Stimulated activated CD8-positive, alpha-beta memory T cell treated with anti-CD3 and anti-CD28 coated beads, Interleukin-12 subunit alpha, Interleukin-12 subunit beta, amount 100 ng/mL, for 24 hours (primary cell): Measurements from ENCODE around the gene TPX2.

Experiments used
- DNase-seq: peaks from one replicate; pipeline ENCODE4 v3.0.0-alpha.2; 2020; ENCODE audit errors: extremely low read depth

The TPX2 gene

DNA sequence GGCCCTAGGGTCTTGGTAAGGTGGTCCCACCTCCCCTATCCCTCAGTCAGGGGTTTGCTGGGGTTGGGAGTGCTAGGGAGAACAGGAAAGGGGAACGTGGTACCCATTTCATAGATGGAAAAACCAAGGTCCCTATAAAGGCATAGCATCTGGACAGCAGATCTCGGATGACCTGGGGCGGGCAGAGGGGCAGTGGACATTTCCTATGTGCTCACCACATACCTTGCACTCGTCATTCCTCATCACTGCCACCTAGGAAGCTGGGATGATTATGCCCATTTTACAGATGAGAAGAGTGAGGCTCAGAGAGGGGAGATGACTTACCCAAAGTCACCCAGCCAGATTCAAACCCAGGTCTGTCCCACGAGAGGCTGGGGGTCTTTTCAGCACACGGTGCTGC lies 92.1 kb downstream of the TPX2 start:
- DNase-seq: no peak

GRCh38 chr20:31831771-31832306 lies 92.7 kb downstream of the TPX2 start:
- no peak for DNase-seq

- DNase-seq: peak; percentile 24
These were observed 94.2 kb downstream of the TPX2 start for GRCh38 chr20:31833130-31833930.

- DNase-seq: no peak
These were observed 94.9 kb downstream of the TPX2 start for GRCh38 chr20:31833931-31834521.

GRCh38 chr20:31835554-31835953 lies 96.5 kb downstream of the TPX2 start:
- no peak for DNase-seq

- DNase-seq: no peak
These were observed 97.1 kb downstream of the TPX2 start for GRCh38 chr20:31835977-31836852.

DNA sequence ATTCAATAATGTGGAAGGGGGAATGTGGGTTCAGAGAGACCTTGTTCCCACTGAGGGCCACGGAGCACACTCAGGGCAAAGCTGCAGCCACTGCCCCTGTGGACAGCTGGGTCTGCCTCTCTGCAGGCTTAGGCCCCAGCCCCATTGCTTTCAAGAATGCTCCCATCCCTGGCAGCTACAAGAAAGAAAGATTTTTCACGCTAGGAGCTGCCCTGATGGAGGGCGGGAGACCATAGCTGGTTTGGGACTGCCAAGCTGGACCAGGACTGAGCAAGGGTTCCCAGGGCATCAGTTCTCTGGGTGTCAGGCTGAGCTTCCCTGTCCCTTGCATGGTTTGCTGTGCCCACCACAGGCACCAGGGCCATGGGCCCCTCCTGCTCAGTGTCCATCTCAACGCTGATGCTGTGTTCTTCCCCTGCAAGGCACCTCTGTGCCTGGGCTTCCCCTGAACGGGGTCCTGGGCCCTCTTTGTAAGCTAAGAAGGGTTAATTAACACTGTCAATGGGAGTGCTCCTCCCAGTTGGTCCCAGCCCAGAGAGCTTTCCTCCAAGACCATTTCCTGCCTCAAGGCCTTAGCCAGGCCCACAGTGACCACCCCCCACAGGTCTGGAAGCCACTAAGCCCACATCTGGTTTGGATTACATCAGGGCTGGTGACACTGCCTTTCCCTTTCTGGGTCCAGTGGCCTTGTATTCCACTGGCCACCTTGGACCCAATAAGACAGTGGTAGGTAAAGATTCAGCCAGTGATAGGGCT lies 97.9 kb downstream of the TPX2 start:
- DNase-seq: no peak

GRCh38 chr20:31837896-31838397 lies 98.9 kb downstream of the TPX2 start:
- DNase-seq: no peak

DNA sequence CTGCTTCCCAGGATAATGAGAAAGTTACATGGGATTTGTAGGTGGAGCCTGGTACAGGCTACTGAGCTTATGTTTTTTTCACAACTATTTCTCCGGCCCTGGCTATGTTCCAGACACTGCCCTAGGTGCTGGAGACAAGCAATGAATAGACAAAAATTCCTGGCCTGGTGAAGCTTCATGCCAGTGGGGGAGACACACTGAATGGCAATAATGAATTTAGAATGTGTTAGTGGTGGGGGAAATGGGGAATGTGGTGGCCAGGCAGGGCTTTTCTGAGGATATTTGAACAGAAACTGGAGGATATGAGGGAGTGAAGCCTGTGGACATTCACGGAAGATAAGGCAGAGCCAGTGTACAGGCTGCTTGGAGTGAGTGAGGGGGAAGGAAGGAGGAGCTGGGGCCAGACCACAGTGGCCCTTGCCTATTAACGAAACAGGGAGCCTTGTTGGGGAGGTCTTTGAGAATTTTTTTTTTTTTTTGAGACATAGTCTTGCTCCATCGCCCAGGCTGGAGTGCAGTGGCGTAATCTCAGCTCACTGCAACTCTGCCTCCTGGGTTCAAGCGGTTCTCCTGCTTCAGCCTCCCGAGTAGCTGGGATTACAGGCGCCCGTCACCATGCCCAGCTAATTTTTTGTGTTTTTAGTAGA lies 99.7 kb downstream of the TPX2 start:
- no peak for DNase-seq

DNA sequence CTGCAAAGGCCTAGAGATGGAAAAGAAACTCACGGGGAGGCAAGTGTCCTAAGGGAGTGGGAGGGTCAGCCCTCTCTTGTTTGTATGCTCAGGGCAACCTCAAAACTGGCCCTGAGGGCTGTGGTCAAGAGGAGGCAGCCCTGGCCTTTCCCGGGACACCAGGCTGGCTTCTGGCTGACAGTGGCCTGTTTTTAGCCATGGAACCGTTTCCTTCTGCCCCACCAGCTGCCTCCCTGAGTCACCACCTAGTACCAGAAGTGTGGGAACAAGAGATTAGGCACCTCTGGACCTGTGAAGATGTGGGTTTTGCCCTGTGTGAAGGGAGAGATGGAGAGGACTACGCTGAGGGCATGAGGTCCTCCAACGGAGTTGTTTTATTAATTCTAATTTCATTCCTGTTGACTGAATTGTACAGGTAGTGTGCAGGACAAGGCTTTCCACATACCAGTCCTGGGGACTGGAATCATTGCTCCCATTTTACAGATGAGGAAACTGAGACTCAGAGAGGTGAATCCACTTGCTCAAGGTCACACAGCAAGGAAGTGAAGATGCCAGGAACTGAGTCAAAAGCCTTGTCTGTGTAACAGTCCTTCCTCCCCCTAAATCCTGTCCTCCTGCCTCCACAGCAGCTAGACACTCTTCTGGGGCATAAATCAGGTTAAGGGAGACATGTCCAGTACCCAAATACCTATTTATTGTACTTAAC lies 100.8 kb downstream of the TPX2 start:
- DNase-seq: no peak

- no peak for DNase-seq
These were observed 102.1 kb downstream of the TPX2 start for GRCh38 chr20:31840906-31841816.

DNA sequence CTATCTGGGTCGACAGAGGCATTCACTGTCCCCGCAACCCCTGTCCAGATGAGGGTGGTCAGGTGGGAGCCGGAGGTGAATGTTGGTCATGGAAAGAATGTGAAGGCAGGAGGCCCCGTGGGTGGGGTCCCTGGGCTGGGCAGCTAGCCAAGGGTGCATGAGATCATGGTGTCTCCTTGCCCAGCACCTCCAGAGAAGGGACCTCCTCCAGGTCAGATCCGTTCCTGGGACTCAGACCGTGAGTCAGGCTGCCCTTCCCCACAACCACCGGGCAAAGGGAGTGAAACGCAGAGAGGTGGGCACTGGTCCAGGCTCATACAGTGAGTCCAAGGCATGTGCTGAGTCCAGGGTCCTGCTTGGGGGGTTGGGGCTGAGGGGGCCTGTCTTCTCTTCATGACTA lies 102.8 kb downstream of the TPX2 start:
- no peak for DNase-seq

- no peak for DNase-seq
These were observed 103.5 kb downstream of the TPX2 start for GRCh38 chr20:31842471-31843157.

DNA sequence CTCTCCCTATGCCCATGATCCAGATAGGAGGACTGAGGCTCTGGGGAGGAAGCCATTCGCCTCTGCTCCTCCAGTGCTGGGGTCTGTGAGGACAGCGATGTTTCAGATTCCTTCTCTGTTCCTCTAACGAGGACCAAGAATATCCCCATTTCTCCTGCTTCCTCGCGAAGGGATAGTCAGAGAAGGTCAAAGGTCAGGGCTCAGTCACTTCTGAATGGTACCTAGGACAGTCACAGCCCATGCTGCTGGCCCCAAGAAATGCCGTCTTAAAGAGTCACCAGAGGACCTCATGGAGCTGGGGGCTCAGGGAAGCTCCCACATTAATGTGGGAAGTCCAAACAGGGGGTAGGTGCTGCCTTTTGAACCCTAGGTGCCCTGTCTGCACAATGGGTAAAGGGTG lies 104.2 kb downstream of the TPX2 start:
- DNase-seq: no peak

DNA sequence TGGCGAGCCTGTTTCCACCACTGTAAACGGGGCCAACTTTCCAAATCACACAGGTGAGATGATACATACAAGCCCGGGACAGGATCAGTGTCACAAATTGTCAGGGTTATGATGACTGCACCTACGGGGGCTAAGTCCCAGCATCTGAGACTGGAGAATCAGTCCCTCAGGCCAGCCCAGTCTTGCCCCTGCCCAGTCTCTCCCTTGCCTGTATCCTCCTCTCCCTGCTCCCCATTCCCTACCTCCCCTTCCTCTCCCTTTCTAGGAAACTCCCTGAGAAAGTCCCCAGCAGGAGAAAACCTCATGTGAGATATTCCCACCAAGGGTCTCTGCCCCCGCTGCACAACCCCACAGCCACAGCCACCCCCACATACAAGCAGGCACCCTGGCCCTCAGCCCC lies 104.8 kb downstream of the TPX2 start:
- DNase-seq: no peak

DNA sequence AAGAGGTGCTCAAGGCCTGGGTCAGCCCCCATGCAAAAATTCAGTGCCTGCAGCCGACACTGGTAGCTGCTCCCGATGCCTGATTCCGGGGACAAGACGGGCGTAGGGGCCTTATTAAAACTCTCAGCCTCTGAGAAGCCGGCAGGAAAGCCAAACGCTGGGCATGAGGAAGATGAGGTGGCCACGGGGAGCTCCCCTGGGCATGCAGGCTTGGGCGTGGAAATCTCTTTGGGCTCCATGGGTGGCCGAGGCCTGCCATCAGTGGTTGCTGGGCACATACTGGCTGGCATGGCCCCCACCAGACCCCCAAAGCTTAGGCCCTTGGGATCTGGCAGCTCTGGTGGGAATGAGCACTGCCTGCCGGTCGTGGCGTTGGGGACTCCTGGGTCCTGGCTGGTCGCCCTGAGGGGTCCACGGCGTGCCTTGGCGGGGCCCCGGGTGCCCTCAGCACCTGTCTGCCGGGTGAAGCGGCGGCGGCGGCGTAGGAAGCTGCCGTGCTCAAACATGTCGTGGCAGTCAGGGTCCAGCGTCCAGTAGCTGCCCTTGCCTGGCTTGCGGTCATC lies 105.7 kb downstream of the TPX2 start:
- DNase-seq: no peak

DNA sequence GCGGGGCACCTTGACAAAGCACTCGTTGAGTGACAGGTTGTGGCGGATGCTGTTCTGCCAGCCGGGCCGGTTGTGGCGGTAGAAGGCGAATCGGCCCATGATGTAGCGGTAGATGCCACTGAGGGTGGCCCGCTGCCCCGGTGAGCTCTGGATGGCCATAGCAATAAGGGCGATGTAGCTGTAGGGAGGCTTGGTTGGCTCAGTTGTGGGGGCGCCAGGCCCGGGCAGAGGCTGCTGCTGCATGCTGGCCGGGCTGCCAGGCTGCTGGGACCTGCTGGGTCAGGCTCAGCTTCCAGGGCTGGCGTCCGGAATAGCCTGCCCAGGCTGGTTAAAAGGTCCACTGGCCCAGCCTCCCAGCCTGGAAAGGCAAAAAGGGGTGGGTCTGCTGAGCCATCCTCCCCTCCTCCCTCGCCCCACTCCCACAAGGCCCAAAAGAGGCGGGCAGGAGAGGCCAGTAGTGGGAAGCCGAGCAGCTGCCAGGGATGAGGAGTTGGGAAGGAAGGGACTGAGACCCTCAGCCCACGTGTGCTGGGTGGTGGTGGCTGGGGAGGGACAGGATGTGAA lies 106.3 kb downstream of the TPX2 start, which contains the start of gene FOXS1:
Gene FOXS1, minus strand, starts transcription at position 305 of the 564 bp plus-strand sequence. Its CDS starts 62 bp downstream, at position 243.
- no peak for DNase-seq

GRCh38 chr20:31846793-31847138 lies 107.7 kb downstream of the TPX2 start:
- no peak for DNase-seq
